LHCN-M2 (cell line): ENCODE measurements around the gene ORM1. TPM values are rescaled to one million over a fixed set of nuclear protein-coding genes. Genes with fewer than 3 reads are reported as not detected.
"Not testable (repeated sequence)": the region's sequence is repeated elsewhere in the genome, so short reads cannot be mapped to it uniquely, and the experiment has no call there.

Source experiments
- DNase-seq: peaks from one replicate; pipeline ENCODE4 v3.0.0-alpha.2; 2012; ENCODE audit warnings: low read depth
- polyA plus RNA-seq: library from polyadenylated mRNA; unstranded; fragments of >200 nt; gene quantifications from one replicate; pipeline ENCODE4 v1.2.1, GENCODE V29; 2012; ENCODE audit warnings: missing spikeins
- total RNA-seq: library from RNA; depleted of rRNA; stranded (reverse); fragments of >200 nt; gene quantifications from 2 replicates; pipeline ENCODE4 v1.2.3, GENCODE V29; 2014; rRNA removed

The ORM1 gene
- not detected in 2 replicates for total RNA-seq
- not detected for polyA plus RNA-seq

DNA sequence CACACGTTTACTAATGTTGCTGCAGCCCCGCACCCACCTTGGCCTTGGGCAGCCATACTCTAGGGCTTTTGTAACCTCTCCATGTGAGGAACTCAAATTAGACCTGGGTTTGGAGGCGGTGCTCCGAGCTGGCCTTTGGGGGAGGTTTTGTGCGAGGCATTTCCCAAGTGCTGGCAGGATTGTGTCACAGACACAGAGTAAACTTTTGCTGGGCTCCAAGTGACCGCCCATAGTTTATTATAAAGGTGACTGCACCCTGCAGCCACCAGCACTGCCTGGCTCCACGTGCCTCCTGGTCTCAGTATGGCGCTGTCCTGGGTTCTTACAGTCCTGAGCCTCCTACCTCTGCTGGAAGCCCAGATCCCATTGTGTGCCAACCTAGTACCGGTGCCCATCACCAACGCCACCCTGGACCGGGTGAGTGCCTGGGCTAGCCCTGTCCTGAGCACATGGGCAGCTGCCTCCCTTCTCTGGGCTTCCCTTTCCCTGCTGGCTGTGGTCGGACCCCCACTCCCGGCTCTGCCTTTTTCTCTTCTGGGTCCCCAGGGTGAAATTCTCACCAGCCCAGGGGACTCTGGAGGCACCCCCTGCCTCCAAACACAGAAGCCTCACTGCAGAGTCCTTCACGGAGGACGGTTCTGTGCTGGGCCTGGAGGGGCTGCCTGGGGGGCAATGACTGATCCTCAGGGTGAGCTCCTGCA, at the start of gene ORM1:
Gene ORM1 (plus strand): TSS at position 268 of the 701 bp plus-strand sequence. CDS start 36 bp downstream, at position 304.
- DNase-seq: not testable (repeated sequence)

DNA sequence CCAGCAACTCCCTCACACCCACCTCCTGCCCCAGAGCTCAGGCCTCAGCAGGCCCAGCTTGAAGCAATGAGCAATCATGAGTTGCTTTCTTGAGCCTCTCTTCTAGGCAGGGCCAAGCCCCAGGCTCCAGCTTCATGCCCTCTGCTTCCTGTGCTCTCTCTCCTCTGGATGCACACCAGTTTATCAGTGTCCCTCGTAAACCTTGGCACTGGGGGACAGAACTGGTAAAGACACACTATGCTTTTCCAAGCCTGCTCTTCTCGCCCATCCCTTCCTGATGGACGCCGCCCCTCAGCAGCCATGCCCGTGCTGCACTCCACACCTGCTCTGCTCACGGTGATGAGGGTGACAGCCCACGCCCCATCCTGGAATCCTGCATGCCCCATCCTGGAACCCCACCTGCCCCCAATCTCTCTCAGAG, 49.4 kb upstream of the ORM1 start:
- no peak for DNase-seq

DNA sequence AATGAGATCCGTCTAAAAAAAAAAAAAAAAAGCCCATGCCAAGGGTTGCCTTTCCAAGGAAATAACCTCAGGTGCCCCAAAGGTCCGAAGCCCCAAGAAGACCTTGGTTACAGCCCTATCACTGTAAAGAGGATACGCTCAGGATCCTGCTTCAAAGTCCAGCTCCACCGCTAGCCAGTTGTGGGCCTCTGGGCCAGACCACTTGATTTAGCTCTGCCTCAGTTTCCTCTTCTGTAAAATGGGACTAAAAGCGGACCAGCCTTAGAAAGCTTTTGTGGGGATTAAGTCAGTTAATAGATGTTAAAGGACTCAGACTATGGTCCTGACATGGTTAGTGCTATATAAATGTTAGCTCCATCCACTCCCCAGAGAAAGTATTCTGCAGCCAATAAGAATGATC, 48.7 kb upstream of the ORM1 start:
- no peak for DNase-seq

DNA sequence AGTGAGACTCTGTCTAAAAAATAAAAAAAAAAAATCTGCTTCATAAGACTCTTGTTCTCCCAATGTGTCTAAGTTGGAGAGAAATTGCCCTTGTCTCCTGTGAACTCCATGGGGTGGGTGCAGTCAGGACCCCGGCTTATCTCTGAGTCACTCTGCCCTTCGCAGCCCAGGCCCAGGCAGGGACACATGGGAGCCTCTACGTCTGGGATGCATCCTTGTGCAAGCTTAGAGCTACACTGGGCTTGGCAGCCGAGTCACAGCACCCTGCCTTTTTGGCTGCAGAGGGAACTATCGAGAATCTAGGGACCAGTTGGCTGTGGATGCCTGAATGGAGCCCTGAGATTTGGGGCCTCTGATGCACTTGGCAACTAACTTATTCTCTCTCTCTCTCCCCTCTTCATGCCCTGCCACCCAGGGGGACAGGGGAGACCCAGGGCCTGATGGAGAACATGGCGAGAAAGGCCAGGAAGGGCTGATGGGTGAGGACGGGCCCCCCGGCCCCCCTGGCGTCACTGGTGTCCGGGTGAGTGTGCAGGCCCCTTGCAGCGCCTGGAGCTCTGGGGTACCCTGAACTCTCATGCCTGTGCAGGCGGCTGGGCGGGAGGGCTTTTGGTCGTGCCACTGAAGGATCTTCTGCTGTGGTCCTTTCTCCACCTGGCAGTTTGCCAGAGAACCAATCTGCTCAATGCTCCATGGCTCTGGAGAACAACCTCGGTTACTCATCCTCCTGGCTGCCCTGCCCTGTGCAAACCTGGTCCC, 47.5 kb upstream of the ORM1 start:
- DNase-seq: no peak

DNA sequence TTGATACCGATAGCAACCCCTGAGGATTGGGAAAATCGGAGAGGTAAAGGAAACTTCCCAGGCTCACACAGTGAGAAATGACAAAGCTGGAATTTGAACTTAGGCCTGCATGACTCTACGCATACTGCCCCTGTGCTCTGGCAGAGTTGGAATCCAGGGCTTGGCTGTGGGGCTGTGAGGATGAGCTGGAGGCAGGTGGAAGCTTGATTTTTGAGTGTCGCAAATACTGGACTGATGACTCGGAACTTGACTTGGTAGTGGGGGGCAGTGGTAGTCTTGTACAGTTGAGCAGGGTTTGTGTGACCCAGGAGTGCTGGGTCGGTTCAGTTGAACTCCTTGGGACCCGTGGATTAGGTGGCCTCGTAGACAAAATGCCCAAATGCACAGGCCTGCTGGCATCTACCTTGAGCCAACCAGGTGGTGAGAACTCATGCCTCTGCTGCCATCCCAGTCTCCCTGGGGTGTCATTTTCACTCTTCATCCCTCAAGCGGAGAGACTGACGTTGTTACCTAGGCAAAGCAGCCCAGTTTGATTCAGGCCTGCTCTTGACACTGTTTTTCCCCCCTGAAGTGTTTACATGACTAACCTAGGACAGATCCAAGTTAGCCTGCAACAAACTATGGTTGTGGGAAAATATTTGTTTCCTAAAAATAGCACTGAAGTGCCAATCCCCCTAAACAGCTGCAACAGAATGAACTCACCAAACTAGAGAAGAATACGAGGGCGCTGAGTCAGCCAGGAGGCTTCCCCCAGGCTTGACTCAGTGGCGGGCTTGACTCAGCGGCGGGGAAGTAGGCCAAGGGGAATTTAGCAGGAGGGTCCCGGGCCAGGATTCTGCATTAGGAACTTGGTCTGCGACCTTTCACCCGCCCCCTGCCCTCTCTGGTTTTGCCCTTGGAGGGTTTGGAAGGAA, 45.7 kb upstream of the ORM1 start:
- DNase-seq: peak; percentile 97

DNA sequence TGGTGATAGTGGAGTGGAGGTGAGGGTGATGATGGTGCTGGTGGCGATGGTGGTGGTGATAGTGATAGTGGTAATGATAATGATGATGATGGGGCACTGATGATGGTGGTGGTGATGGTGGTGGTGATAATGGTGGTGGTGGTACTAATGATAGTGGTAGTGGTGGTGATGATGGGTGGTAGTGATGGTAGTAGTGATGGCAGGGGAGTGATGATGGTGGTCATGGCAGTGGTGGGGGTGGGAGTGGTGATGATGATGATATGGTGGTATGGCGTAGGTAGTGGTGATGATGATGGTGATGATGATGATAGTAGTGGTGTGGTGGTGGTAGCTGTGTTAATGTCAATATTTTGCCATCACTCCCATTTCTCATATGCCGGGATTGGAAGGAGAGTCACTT, 44.5 kb upstream of the ORM1 start:
- no peak for DNase-seq

DNA sequence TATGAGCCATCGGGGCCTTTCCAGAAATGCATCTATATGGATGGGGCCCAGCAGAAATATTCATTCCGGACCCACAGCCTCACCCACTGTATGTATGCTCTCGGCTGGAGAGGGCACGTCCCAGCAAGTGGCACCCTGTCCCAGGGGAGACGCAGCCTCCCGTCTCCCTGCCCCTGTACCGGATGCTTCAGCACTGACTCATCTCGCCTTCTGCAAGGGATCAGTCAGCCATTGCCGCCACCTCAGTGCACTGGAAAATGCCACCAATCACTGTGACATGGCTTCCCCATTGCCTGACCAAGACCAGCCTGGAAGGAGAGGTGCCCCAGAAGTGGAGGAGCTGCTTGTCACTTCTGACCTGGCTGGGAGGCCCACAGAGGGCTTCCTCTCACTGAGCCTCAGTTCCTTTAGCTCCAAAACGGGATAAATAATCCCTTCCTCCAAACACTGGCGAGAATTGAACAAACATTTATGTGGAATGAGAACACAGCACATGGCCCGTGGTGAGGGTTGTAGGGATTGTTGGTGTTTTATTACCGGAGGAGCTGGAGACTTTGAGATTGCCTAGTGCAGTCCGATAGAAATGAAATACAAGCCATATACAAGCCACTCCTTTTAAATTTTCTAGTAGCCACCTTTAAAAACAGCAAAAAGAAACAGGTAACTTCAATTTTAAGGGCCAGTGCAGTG, 43.9 kb upstream of the ORM1 start:
- peak; percentile 65 for DNase-seq

DNA sequence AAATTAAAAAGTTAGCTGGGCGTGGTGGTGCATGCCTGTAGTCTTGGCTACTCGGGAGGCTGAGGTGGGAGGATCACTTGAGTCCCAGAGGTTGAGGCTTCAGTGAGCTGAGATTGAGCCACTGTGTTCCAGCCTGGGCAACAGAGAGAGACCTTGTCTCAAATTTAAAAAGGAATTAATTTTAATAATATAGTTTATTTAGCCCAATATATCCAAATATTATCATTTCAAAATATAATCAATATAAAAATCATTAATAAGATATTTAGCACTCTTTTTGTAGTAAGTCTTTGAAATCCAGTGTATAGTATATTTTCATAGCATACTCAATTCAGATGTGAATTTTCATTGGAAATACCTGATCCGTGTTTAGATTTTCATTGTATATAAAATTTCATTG, 43.2 kb upstream of the ORM1 start:
- no peak for DNase-seq

DNA sequence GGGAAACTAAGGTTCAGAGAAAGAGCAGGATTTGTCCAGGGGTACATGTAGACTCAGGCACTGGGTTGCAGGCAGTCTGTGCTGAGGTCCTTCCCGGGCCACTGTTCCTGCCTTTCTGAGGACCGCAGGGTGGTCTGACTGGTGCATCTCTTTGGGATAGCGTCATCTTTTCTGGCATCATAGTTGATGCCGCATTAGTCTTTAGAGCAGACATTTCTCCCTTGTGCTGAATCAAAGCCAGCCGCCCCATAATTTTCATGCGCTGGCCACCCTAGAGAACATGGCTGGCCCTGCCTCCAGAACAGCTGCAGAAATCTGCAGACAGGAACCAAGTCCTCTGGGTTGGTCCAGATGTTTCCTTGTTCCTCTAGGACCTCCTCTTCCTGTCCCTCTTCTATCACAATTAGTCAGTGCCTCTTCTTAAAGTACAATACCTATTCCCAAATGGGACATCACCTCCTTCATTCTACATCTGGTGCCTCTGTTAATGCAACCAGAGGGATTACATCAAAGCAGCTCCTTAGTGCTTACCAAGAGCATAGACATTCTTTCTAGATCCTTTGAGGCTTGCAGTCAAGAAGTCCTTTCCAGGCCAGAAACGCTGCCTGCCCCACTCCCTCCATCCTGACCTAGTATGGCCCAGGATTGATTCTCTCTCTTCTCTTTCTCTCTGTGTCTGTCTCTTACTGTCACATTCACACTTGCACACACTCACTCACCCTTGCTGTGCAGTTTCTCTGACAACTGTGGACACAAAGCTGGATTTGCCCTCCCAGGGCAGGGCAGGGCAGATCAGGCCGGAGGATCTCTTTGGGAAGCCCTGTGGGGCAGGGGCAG, 42.0 kb upstream of the ORM1 start:
- peak; percentile 47 for DNase-seq

DNA sequence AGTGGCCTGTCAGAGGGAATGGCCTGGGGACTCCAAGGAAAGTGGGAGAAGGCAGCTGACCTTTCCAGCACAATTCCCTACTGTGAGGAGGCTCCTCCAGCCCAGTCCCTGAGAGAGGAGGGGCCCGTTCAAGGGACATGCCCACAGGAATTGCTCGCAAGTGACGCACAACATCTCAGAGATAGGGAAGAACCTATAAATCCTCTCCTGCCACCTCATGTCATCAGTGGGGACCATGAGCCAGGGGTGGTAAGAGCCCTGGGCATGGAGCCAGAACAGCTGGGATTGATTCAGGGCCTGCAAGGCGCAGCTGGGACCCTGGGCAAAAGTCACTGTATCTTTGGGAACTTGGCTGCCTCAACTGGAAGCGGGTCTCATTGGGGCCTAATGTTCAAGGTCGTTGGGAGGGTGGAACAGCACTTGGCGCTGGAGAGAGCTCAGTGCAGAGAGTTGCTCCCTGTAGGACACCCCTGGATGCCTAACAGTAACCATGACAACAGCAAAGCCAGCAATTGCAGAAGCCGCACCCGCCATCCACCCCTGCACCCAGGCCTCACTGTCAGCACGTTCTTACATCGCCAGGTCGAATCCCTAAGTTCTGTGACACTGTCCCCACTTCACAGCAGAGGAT, 41.3 kb upstream of the ORM1 start:
- no peak for DNase-seq

DNA sequence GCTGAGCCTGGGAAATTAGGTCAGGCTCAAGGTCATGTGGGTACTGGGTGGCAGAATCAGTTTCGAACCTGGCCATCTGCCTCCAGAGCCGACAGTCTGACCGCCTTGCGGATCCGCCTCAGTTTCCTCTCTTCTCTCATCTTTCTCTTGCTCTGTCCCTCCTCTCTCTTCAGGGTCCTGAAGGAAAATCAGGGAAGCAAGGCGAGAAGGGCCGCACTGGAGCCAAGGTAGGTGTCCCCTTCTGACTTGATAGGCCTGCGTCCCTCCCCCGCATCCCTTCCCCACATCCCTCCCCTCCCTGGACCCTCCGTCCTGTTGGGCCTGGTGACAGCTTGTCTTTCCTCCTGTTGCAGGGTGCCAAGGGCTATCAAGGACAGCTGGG, 40.8 kb upstream of the ORM1 start:
- no peak for DNase-seq

DNA sequence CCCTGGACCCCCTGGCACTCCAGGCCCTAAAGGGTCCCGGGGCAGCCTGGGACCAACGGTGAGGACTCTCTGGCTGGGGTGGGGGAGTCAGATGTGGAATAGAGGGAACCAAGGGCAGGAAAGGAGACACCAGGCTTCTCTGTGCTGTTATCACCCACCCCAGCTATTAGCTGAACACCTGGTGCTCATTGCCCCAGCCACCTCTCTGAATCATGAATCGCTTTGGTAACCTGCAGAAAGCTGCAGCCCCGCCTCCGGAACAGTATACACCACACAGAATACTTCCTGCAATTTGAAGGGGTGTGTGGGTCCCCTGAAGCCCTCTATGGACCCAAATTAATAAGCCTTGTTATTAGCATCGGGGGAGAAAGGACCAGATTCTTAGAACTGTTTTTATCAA, 40.4 kb upstream of the ORM1 start:
- DNase-seq: no peak

DNA sequence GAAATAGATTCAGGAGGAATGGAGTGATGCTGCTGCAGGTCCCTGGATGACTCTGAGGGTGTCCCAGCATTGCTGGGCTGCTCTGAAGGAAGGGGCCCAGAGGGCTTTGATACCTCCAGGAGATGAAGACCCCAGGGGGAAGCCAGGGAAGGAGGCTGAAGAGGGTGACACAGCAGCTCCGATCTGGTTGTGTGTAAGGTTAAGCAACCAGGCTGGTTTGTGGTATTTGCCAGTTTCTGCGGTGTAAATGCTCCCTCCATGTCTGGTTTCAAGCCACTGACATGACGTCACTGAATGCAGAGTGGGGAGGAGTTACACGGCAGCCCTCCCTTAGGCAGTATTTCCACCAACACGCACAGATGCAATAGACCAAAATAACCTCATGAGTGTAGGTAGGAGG, 40.0 kb upstream of the ORM1 start:
- DNase-seq: peak; percentile 64

DNA sequence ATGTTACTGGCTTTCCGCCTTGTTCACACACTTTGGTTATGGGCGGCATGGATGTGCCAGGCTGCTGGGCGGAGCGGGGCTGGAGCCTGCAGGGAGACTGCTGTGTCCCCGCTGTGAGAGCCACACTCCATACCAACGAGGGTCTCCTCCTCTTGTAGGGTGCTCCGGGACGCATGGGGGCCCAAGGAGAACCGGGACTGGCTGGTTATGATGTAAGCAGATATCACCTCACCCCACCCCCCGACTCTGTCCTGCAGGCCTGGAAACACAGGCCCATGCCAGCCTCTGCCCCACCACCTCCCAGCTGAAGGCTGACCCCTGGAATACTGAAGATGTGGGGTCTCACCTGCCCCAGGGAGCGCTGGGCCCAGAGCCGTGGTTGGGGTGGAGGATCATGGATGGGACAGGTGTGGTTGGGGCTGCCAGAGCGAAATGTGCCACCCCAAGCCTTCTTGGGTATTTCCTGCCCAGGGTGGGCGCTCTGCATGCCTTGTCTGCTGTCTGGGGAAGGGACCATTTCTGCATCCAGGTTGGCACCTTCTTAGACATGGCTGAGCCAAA, 39.3 kb upstream of the ORM1 start:
- DNase-seq: no peak

DNA sequence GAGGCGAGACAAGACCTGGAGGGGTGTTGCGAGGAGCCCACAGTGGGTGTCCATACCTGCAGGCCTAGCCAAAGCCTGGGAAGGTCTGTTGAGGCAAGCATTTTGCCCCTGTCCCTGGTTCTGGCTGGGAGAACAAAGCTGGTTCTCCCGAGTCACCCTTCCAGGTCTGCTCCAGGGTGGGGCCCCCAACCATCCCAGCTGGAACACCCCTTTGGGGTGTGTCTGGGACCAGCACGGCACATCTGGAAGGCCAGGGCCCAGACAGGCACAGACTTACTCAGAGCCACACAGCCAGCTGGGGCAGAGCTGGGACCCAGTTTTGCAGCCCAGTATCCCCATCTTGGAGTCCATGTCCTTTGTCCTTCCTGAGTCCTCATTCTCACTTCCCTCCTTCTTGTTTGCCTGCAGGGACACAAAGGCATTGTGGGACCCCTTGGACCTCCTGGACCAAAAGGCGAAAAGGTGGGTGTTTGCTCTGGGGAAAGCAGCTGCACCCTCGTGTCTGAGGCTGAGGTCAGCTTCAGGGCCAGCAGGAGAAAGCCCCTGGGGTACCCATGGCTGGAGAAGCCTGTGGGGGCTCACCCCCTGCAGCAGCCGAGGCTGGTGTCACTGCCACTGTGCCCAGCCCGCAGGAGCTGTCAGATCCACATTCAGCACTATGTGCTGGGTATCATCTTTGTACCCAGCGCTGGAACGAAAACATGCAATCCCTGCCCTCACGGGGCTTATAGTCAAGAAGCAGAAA, 38.4 kb upstream of the ORM1 start:
- no peak for DNase-seq

DNA sequence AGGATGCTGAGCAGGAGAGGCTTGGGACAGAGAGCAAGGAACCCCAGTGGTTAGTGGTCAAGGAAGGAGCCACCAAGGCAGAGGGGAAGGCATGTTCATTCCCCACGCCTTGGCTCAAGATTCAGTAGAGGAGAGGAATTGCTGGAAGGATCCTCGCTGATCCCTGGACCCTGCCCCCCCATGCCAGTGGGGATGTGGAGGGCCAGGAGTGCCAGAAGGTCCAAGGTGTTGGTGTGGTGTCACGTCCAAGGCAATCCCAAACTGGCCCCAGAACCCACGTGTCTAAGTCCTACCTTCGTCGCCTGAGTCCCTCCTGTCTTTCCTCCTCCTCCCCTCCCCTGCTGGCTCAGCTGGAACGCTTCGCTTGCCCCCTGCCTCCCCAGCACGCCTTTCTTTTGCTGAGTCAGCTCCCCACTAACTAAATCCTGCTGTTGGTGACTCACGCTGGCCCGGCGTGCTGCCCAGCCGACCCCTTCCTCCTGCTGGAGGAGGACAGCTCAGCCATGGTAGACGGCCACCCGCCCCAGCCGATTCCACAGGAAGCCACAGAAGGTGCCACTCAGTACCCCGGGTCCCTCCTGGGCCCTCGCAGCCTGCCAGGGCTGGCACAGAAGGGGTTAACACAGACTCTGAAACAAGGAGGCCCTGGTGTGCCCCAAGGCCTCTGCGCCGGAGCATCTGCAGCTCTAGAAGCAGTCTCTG, 37.6 kb upstream of the ORM1 start:
- peak; percentile 80 for DNase-seq

DNA sequence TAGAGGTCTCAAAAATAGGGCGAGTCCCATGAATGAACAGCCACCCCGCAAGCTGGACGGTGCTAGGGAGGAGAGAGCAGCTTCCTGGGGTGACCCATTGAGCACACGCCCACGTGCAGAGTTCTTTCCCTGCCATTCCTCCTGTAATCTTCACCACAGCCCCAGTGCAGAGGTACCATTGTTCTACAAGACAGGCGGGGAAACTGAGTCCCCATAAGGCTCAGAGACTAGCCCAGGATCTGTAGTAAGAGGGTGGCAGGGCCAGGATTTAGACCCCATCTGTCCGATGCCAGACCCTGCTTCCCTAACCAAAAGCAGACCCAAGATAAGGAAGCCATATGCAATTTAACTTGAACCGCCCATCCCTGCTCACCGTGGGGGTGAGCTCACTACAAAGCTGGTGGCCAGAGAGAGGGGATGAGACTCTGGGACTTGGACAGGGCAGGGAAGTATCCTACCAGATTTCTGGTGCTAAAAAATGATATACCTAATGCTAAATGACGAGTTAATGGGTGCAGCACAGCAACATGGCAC, 36.7 kb upstream of the ORM1 start:
- DNase-seq: no peak
